Gastrocnemius medialis (tissue), 4 donors: ENCODE results near the gene ADCY7.

ENCODE experiments used
- CTCF ChIP-seq, 5 experiments: fragments of 450-650 bp in 3 of 5; fragments of 200-600 bp in 2 of 5; sonication (generic) in 2 of 5; IDR thresholded peaks in 4 of 5; conservative IDR thresholded peaks in 1 of 5; 1 replicate in 4 of 5; 2 replicates in 1 of 5; pipeline ENCODE4 v1.5.1; 2016 to 2019; ENCODE audit warnings: antibody characterized with exemption in 5 of 5, mild to moderate bottlenecking in 3 of 5, moderate library complexity in 3 of 5
- POLR2A ChIP-seq, 2 donors: fragments of 450-650 bp; IDR thresholded peaks; one replicate each; pipeline ENCODE4 v1.6.1; 2017; ENCODE audit warnings: antibody characterized with exemption in 2 of 2, mild to moderate bottlenecking in 2 of 2, moderate library complexity in 2 of 2

- no peak for TF ChIP-seq CTCF (IDR thresholded peaks at IDR 0.05 in 4 of 5, conservative IDR thresholded peaks at IDR 0.05 in 1 of 5)
- TF ChIP-seq POLR2A (IDR thresholded peaks at IDR 0.05) = no peak
Measured at GRCh38 chr16:50365791-50366575, 99.6 kb downstream of the ADCY7 start.
